ENCODE results near the gene CTTNBP2. TPM values are rescaled to one million over a fixed set of nuclear protein-coding genes. Genes with fewer than 3 reads are reported as not detected.

Gene CTTNBP2
- total RNA-seq, 3 donors from 2014 or later (not counting 1 experiment from before 2014, with no cell fraction given): 0.10 TPM; not detected in 2

DNA sequence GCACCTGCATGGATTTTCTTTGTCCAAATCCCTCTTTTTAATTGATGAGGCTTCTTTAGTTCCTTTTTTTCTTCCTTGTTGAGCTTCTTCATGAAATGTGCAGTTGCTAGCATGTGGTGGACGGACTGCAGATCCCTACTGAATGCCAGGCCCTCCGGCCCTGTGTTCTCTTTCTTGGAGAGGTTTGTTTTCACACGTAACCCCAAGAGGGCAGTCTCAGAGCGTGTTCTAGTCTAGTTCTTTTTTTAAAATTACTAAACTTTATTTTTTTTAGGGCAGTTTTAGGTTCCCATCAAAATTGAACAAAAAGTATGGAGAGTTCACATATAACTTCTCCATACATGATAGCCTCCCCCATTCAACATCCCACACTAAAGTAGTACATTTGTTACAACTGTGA, 203.4 kb downstream of the CTTNBP2 start:
- H3K27me3 ChIP-seq (ENCODE audit: control insufficient read depth, insufficient read depth, low read length): no peaks in the 10 kb centered on the region
- WGBS (ENCODE audit: insufficient coverage): 86% methylated on average over 2 of the region's 4 CpGs

DNA sequence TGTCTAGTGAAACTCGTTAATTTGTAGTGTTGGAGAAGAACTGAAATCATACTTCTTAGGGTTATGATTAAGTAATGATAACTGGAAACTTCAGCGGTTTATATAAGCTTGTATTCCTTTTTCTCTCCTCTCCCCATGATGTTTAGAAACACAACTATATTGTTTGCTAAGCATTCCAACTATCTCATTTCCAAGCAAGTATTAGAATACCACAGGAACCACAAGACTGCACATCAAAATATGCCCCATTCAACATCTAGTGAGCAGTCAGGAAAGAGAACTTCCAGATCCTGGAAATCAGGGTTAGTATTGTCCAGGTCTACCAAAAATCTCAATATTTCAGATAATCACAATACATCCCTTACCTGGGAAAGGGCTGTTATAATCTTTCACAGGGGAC, 205.8 kb downstream of the CTTNBP2 start:
- Mint-ChIP-seq H3K4me3 (no peak overlapping the region), H3K27ac (no peak overlapping the region), H3K4me1 (no peaks in the 10 kb centered on the region), H3K27me3 (ENCODE audit: low read depth in 2 of 2) (no peaks in the 10 kb centered on the region), H3K36me3 (no peaks in the 10 kb centered on the region), H3K9me3 (peaks cover 0 to 2% of the 10 kb centered on the region in 2 donors)
- no peaks in the 10 kb centered on the region for H3K27me3 ChIP-seq (ENCODE audit: control insufficient read depth, insufficient read depth, low read length)
- no peaks in the 10 kb centered on the region for H3K9me3 ChIP-seq (ENCODE audit: control insufficient read depth, insufficient read depth, low read length)
- H3K4me3 ChIP-seq (ENCODE audit: low read length): no peak overlapping the region
- no peaks in the 10 kb centered on the region for H3K4me1 ChIP-seq (ENCODE audit: control insufficient read depth, insufficient read depth, low read length)
- DNase-seq (no peak), ATAC-seq (no peak)
- 62% methylated on average over 2 of the region's 2 CpGs for WGBS (ENCODE audit: insufficient coverage)
- no peak overlapping the region for H3K27ac ChIP-seq (ENCODE audit: low read length)
- TF ChIP-seq, protein P1, sequence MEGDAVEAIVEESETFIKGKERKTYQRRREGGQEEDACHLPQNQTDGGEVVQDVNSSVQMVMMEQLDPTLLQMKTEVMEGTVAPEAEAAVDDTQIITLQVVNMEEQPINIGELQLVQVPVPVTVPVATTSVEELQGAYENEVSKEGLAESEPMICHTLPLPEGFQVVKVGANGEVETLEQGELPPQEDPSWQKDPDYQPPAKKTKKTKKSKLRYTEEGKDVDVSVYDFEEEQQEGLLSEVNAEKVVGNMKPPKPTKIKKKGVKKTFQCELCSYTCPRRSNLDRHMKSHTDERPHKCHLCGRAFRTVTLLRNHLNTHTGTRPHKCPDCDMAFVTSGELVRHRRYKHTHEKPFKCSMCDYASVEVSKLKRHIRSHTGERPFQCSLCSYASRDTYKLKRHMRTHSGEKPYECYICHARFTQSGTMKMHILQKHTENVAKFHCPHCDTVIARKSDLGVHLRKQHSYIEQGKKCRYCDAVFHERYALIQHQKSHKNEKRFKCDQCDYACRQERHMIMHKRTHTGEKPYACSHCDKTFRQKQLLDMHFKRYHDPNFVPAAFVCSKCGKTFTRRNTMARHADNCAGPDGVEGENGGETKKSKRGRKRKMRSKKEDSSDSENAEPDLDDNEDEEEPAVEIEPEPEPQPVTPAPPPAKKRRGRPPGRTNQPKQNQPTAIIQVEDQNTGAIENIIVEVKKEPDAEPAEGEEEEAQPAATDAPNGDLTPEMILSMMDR (IDR thresholded peaks at IDR 0.05): no peak
- intact Hi-C loops (cut with micrococcal nuclease): no loop called here
- no peaks in the 10 kb centered on the region for H3K36me3 ChIP-seq (ENCODE audit: control insufficient read depth, insufficient read depth, low read length)

More for the DNA sequence above, 203.4 kb downstream of the CTTNBP2 start:
- no peak overlapping the region for H3K27ac Mint-ChIP-seq
- no peaks in the 10 kb centered on the region for H3K36me3 ChIP-seq (ENCODE audit: control insufficient read depth, insufficient read depth, low read length)
- H3K9me3 Mint-ChIP-seq: peaks cover 0 to 2% of the 10 kb centered on the region in 2 donors
- TF ChIP-seq, protein P1 (IDR thresholded peaks at IDR 0.05): no peak
- H3K27me3 Mint-ChIP-seq (ENCODE audit: low read depth in 2 of 2): no peaks in the 10 kb centered on the region
- DNase-seq (no peak), ATAC-seq (no peak)
- H3K4me1 ChIP-seq (ENCODE audit: control insufficient read depth, insufficient read depth, low read length): no peaks in the 10 kb centered on the region
- no peak overlapping the region for H3K4me3 Mint-ChIP-seq
- H3K9me3 ChIP-seq (ENCODE audit: control insufficient read depth, insufficient read depth, low read length): no peaks in the 10 kb centered on the region
- intact Hi-C loops (cut with micrococcal nuclease): no loop called here
- no peaks in the 10 kb centered on the region for H3K36me3 Mint-ChIP-seq
- no peak overlapping the region for H3K4me3 ChIP-seq (ENCODE audit: low read length)
- no peak overlapping the region for H3K27ac ChIP-seq (ENCODE audit: low read length)
- no peaks in the 10 kb centered on the region for H3K4me1 Mint-ChIP-seq

DNA sequence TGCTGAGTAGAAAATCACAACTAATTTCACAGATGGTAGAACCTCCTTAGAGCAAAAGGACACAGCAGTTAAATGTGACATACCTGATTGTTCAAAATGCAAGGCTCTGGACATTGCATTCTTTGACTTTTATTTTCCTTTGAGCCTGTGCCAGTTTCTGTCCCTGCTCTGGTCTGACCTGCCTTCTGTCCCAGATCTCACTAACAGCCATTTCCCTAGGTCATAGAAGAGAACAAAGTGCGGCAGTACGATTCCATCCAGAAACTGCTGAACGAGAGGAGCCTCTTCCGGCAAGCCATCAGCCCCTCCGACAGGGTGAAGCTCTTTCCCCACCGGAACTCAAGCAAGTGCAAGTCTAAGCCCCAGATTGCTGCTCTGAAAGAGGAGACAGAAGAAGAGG, 206.6 kb downstream of the CTTNBP2 start:
- TF ChIP-seq, protein P1 (IDR thresholded peaks at IDR 0.05): no peak
- DNase-seq (no peak), ATAC-seq (no peak)
- Mint-ChIP-seq H3K36me3 (no peaks in the 10 kb centered on the region), H3K4me3 (no peak overlapping the region), H3K9me3 (peaks cover 0 to 2% of the 10 kb centered on the region in 2 donors), H3K4me1 (no peaks in the 10 kb centered on the region), H3K27me3 (ENCODE audit: low read depth in 2 of 2) (no peaks in the 10 kb centered on the region), H3K27ac (no peak overlapping the region)
- Histone ChIP-seq H3K27me3 (ENCODE audit: control insufficient read depth, insufficient read depth, low read length) (no peaks in the 10 kb centered on the region), H3K27ac (ENCODE audit: low read length) (no peak overlapping the region), H3K9me3 (ENCODE audit: control insufficient read depth, insufficient read depth, low read length) (no peaks in the 10 kb centered on the region), H3K4me1 (ENCODE audit: control insufficient read depth, insufficient read depth, low read length) (no peaks in the 10 kb centered on the region), H3K4me3 (ENCODE audit: low read length) (no peak overlapping the region), H3K36me3 (ENCODE audit: control insufficient read depth, insufficient read depth, low read length) (no peaks in the 10 kb centered on the region)
- 90% methylated on average over 6 of the region's 6 CpGs for WGBS (ENCODE audit: insufficient coverage)
- intact Hi-C loops (cut with micrococcal nuclease): no loop called here

DNA sequence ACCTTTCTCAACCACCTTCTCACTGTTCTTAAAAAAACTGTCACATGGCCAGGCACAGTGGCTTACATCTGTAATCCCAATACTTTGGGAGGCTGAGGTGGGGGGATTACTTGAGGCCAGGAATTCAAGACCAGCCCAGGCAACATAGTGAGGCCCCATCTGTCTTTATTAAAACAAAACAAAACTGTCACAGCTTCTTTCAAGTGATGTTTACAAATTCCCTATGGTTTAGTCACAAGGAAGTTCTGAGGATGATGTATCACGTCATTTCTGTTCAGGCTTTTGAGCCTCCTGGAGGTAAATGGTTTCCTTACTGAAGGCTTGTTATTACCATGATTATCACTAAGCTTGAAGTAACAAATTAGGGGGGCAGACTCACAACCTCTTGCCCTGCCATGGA, 207.2 kb downstream of the CTTNBP2 start:
- H3K36me3 Mint-ChIP-seq: no peaks in the 10 kb centered on the region
- H3K27ac ChIP-seq (ENCODE audit: low read length): no peak overlapping the region
- H3K36me3 ChIP-seq (ENCODE audit: control insufficient read depth, insufficient read depth, low read length): no peaks in the 10 kb centered on the region
- no peak overlapping the region for H3K4me3 ChIP-seq (ENCODE audit: low read length)
- 73% methylated on average over 1 of the region's 1 CpG for WGBS (ENCODE audit: insufficient coverage)
- intact Hi-C loops (cut with micrococcal nuclease): no loop called here
- no peaks in the 10 kb centered on the region for H3K27me3 Mint-ChIP-seq (ENCODE audit: low read depth in 2 of 2)
- no peaks in the 10 kb centered on the region for H3K27me3 ChIP-seq (ENCODE audit: control insufficient read depth, insufficient read depth, low read length)
- no peak overlapping the region for H3K27ac Mint-ChIP-seq
- no peak for ATAC-seq
- H3K4me3 Mint-ChIP-seq: no peak overlapping the region
- H3K9me3 Mint-ChIP-seq: peaks cover 0 to 2% of the 10 kb centered on the region in 2 donors
- no peaks in the 10 kb centered on the region for H3K4me1 Mint-ChIP-seq
- H3K4me1 ChIP-seq (ENCODE audit: control insufficient read depth, insufficient read depth, low read length): no peaks in the 10 kb centered on the region
- TF ChIP-seq, protein P1 (IDR thresholded peaks at IDR 0.05): no peak
- H3K9me3 ChIP-seq (ENCODE audit: control insufficient read depth, insufficient read depth, low read length): no peaks in the 10 kb centered on the region
- DNase-seq: no peak

All from natural killer cell (primary cell).